ENCODE results near the gene CDK12. TPM values are rescaled to one million over a fixed set of nuclear protein-coding genes. Genes with fewer than 3 reads are reported as not detected.

Gene CDK12
- total and polyA plus RNA-seq, 2 experiments from 2014 or later = 20.9 to 55.3 TPM

DNA sequence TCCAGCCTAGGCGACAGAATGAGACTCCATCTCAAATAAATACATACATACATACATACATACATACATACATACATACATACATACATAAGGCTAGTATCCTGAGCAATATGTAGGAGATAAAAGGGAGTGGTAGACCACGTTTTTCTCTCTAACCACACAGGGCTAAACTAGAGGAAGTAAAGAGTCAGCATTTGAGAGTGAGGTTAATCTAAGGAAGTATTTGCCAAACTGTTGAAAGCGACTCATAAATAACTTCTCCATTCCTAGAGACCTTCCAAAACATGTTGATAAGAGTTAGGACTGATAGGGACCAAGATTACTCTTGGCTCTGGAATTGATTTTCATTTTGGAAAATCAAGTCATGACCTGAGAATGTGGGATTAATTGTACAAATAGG is 77.6 kb downstream of the CDK12 start:
- no peaks in the 10 kb centered on the region for H3K36me3 Mint-ChIP-seq (ENCODE audit: low read depth)
- Histone ChIP-seq H3K9me2 (ENCODE audit: insufficient read depth) (no peaks in the 10 kb centered on the region), H4K20me1 (replicated peaks; ENCODE audit: insufficient read depth) (no peaks in the 10 kb centered on the region), H3F3A (replicated peaks; ENCODE audit: low read depth) (no peaks in the 10 kb centered on the region; the same call in 1 of the 2 replicates), H3K4me2 (no peak overlapping the region), H2AFZ (no peak overlapping the region), H3K27me3 (ENCODE audit: insufficient read depth) (no peaks in the 10 kb centered on the region), H3K36me3 (ENCODE audit: insufficient read depth) (no peaks in the 10 kb centered on the region), H3K79me2 (replicated peaks; ENCODE audit: insufficient read depth) (no peaks in the 10 kb centered on the region), H3K27ac (ENCODE audit: low read depth) (no peak overlapping the region), H3K4me1 (ENCODE audit: insufficient read depth) (no peaks in the 10 kb centered on the region), H3K4me3 (no peak overlapping the region)
- ATAC-seq = no peak
- H3K9me3 Mint-ChIP-seq = no peaks in the 10 kb centered on the region
- no peak for DNase-seq (ENCODE audit: low spot score)
- TF ChIP-seq, protein P1, sequence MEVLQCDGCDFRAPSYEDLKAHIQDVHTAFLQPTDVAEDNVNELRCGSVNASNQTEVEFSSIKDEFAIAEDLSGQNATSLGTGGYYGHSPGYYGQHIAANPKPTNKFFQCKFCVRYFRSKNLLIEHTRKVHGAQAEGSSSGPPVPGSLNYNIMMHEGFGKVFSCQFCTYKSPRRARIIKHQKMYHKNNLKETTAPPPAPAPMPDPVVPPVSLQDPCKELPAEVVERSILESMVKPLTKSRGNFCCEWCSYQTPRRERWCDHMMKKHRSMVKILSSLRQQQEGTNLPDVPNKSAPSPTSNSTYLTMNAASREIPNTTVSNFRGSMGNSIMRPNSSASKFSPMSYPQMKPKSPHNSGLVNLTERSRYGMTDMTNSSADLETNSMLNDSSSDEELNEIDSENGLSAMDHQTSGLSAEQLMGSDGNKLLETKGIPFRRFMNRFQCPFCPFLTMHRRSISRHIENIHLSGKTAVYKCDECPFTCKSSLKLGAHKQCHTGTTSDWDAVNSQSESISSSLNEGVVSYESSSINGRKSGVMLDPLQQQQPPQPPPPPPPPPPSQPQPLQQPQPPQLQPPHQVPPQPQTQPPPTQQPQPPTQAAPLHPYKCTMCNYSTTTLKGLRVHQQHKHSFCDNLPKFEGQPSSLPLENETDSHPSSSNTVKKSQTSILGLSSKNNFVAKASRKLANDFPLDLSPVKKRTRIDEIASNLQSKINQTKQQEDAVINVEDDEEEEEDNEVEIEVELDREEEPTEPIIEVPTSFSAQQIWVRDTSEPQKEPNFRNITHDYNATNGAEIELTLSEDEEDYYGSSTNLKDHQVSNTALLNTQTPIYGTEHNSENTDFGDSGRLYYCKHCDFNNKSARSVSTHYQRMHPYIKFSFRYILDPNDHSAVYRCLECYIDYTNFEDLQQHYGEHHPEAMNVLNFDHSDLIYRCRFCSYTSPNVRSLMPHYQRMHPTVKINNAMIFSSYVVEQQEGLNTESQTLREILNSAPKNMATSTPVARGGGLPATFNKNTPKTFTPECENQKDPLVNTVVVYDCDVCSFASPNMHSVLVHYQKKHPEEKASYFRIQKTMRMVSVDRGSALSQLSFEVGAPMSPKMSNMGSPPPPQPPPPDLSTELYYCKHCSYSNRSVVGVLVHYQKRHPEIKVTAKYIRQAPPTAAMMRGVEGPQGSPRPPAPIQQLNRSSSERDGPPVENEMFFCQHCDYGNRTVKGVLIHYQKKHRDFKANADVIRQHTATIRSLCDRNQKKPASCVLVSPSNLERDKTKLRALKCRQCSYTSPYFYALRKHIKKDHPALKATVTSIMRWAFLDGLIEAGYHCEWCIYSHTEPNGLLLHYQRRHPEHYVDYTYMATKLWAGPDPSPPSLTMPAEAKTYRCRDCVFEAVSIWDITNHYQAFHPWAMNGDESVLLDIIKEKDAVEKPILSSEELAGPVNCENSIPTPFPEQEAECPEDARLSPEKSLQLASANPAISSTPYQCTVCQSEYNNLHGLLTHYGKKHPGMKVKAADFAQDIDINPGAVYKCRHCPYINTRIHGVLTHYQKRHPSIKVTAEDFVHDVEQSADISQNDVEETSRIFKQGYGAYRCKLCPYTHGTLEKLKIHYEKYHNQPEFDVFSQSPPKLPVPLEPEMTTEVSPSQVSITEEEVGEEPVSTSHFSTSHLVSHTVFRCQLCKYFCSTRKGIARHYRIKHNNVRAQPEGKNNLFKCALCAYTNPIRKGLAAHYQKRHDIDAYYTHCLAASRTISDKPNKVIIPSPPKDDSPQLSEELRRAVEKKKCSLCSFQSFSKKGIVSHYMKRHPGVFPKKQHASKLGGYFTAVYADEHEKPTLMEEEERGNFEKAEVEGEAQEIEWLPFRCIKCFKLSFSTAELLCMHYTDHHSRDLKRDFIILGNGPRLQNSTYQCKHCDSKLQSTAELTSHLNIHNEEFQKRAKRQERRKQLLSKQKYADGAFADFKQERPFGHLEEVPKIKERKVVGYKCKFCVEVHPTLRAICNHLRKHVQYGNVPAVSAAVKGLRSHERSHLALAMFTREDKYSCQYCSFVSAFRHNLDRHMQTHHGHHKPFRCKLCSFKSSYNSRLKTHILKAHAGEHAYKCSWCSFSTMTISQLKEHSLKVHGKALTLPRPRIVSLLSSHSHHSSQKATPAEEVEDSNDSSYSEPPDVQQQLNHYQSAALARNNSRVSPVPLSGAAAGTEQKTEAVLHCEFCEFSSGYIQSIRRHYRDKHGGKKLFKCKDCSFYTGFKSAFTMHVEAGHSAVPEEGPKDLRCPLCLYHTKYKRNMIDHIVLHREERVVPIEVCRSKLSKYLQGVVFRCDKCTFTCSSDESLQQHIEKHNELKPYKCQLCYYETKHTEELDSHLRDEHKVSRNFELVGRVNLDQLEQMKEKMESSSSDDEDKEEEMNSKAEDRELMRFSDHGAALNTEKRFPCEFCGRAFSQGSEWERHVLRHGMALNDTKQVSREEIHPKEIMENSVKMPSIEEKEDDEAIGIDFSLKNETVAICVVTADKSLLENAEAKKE (CRISPR knock-in tag; IDR thresholded peaks at IDR 0.05) = no peak
- TF ChIP-seq EZH2phosphoT487 (IDR thresholded peaks at IDR 0.05; ENCODE audit: unreplicated experiment) (no peak), ZNF114 (CRISPR knock-in tag; IDR thresholded peaks at IDR 0.05) (no peak), EZH2 (IDR thresholded peaks at IDR 0.05; ENCODE audit: low read depth, unreplicated experiment) (no peak), STAT1 (IDR thresholded peaks at IDR 0.05; ENCODE audit: unreplicated experiment) (no peak), POLR2AphosphoS5 (IDR thresholded peaks at IDR 0.05; ENCODE audit: low read depth) (no peak), JUNB (IDR thresholded peaks at IDR 0.05; ENCODE audit: unreplicated experiment) (no peak), CREB1 (CRISPR knock-in tag; IDR thresholded peaks at IDR 0.05; ENCODE audit: low read depth) (no peak), ZNF331 (CRISPR knock-in tag; IDR thresholded peaks at IDR 0.05; ENCODE audit: low read depth) (no peak), NANOG (IDR thresholded peaks at IDR 0.05; ENCODE audit: borderline replicate concordance) (no peak)
- TF ChIP-seq, protein P2, sequence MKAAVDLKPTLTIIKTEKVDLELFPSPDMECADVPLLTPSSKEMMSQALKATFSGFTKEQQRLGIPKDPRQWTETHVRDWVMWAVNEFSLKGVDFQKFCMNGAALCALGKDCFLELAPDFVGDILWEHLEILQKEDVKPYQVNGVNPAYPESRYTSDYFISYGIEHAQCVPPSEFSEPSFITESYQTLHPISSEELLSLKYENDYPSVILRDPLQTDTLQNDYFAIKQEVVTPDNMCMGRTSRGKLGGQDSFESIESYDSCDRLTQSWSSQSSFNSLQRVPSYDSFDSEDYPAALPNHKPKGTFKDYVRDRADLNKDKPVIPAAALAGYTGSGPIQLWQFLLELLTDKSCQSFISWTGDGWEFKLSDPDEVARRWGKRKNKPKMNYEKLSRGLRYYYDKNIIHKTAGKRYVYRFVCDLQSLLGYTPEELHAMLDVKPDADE (IDR thresholded peaks at IDR 0.05) = no peak
- TF ChIP-seq, protein P3, sequence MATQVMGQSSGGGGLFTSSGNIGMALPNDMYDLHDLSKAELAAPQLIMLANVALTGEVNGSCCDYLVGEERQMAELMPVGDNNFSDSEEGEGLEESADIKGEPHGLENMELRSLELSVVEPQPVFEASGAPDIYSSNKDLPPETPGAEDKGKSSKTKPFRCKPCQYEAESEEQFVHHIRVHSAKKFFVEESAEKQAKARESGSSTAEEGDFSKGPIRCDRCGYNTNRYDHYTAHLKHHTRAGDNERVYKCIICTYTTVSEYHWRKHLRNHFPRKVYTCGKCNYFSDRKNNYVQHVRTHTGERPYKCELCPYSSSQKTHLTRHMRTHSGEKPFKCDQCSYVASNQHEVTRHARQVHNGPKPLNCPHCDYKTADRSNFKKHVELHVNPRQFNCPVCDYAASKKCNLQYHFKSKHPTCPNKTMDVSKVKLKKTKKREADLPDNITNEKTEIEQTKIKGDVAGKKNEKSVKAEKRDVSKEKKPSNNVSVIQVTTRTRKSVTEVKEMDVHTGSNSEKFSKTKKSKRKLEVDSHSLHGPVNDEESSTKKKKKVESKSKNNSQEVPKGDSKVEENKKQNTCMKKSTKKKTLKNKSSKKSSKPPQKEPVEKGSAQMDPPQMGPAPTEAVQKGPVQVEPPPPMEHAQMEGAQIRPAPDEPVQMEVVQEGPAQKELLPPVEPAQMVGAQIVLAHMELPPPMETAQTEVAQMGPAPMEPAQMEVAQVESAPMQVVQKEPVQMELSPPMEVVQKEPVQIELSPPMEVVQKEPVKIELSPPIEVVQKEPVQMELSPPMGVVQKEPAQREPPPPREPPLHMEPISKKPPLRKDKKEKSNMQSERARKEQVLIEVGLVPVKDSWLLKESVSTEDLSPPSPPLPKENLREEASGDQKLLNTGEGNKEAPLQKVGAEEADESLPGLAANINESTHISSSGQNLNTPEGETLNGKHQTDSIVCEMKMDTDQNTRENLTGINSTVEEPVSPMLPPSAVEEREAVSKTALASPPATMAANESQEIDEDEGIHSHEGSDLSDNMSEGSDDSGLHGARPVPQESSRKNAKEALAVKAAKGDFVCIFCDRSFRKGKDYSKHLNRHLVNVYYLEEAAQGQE (IDR thresholded peaks at IDR 0.05; ENCODE audit: unreplicated experiment) = no peak
- TF ChIP-seq, protein P4, sequence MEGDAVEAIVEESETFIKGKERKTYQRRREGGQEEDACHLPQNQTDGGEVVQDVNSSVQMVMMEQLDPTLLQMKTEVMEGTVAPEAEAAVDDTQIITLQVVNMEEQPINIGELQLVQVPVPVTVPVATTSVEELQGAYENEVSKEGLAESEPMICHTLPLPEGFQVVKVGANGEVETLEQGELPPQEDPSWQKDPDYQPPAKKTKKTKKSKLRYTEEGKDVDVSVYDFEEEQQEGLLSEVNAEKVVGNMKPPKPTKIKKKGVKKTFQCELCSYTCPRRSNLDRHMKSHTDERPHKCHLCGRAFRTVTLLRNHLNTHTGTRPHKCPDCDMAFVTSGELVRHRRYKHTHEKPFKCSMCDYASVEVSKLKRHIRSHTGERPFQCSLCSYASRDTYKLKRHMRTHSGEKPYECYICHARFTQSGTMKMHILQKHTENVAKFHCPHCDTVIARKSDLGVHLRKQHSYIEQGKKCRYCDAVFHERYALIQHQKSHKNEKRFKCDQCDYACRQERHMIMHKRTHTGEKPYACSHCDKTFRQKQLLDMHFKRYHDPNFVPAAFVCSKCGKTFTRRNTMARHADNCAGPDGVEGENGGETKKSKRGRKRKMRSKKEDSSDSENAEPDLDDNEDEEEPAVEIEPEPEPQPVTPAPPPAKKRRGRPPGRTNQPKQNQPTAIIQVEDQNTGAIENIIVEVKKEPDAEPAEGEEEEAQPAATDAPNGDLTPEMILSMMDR (conservative IDR thresholded peaks at IDR 0.05; ENCODE audit: low read depth in 2 of 2) = no peak
- H3K4me3 Mint-ChIP-seq = no peak overlapping the region
- no peak overlapping the region for H3K27ac Mint-ChIP-seq
- H3K4me1 Mint-ChIP-seq = no peaks in the 10 kb centered on the region
- no peaks in the 10 kb centered on the region for H3K27me3 Mint-ChIP-seq (ENCODE audit: insufficient read depth, low read depth, poor library complexity)
